ENCODE measurements around the gene SLC45A1. TPM values are rescaled to one million over a fixed set of nuclear protein-coding genes. Genes with fewer than 3 reads are reported as not detected.
A peak's percentile ranks its signal among the peaks of the same experiment; 100 is the strongest.

SLC45A1 gene
- total and polyA plus RNA-seq, 9 of the 15 experiments (the other 6 are each of a cell fraction or from before 2014, with no cell fraction given) = not detected

DNA sequence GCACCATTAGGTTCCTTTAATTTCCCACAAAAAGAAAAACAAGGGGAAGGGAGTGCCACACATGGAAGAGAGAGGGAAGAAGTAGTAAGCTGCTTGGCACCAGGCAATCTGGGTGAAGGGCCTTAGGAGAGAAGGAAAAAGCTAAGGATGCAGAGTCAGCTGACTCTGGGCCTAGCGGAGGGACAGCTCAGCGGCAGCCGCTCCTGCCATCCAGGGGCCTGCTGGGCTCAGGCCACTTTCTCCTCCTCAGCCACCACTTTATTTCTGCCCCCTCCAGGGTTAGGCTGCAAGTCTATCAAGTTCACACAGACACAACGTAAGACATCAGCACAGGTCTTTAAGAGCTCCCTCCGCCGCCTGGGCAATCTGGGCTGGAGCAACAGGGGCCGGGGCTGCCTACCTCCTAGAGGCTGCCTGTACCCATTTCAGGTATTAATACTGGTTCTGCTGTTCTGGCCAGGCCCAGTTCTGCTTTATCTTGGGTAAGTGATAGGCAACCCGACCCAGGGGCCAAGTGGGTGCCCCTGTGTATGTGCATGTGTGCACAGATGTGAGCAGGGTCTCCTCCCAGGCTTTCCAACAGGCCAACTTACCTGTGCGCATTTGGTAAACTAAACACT lies 53.6 kb downstream of the SLC45A1 start:
- in situ Hi-C loops (cut with MboI) (no loop called here), intact Hi-C loops (cut with micrococcal nuclease) (loop anchor here (10.0 kb wide), 2 partner anchors 73 to 353 kb away; no protein-coding TSS in a partner anchor)
- Histone ChIP-seq H3K27me3 (ENCODE audit: control insufficient read depth in 2 of 2, insufficient read depth in 2 of 2, low read length in 2 of 2) (no peaks in the 10 kb centered on the region), H3K4me1 (replicated peaks in 1 of 2; ENCODE audit: control insufficient read depth in 2 of 2, insufficient read depth in 2 of 2, low read length in 2 of 2) (no peaks in the 10 kb centered on the region), H4K20me1 (replicated peaks; ENCODE audit: control insufficient read depth, insufficient read depth, low read length) (peaks cover 4% of the 10 kb centered on the region; the same call in 1 of the 2 replicates), H3K9me1 (ENCODE audit: control insufficient read depth, insufficient read depth, low read length) (no peaks in the 10 kb centered on the region), H3K9ac (ENCODE audit: insufficient read depth in 1 of 2, low read depth in 2 of 2, low read length in 2 of 2) (peak overlapping the region in 1 of 2 experiments; percentile 38; a peak in 2 of 4 replicates), H3K4me2 (ENCODE audit: insufficient read depth, low read length) (no peak overlapping the region), H2AFZ (ENCODE audit: low read depth, low read length) (no peak overlapping the region), H3K4me3 (no peak overlapping the region), H3K79me2 (ENCODE audit: control insufficient read depth, insufficient read depth, low read length) (no peaks in the 10 kb centered on the region; the same call in 2 of the 3 replicates), H3K36me3 (ENCODE audit: control insufficient read depth, insufficient read depth, low read length) (peaks cover 12% of the 10 kb centered on the region), H3K9me3 (replicated peaks; ENCODE audit: control insufficient read depth, insufficient read depth, low read depth, low read length) (no peaks in the 10 kb centered on the region), H3K27ac (ENCODE audit: extremely low read depth, low read depth, low read length) (no peak overlapping the region)
- ChIA-PET POLR2A (interaction anchor here (0.6 to 1.1 kb wide), 5 partner anchors 13 to 486 kb away, joined by 3 to 4 read pairs (median 3); no protein-coding TSS in a partner anchor), CTCF (ENCODE audit: low intra/inter-chr PET ratio) (interaction anchor here (0.6 kb wide), 1 partner anchor 379 kb away, joined by 7 read pairs; no protein-coding TSS in a partner anchor)
- 75% methylated on average over 9 of the region's 9 CpGs for WGBS (ENCODE audit: insufficient coverage, low coverage, missing lambda C conversion rate)
- no peak for FAIRE-seq
- ATAC-seq = no peak
- no peak for DNase-seq (ENCODE audit: extremely low read depth in 1 of 4, low spot score in 3 of 4)
- TF ChIP-seq ZNF707 (CRISPR knock-in tag; conservative IDR thresholded peaks at IDR 0.05) (no peak), SIRT6 (IDR thresholded peaks at IDR 0.05; ENCODE audit: low read depth, low read length) (no peak), CAMTA2 (CRISPR knock-in tag; conservative IDR thresholded peaks at IDR 0.05) (no peak)
- TF ChIP-seq, protein P1, sequence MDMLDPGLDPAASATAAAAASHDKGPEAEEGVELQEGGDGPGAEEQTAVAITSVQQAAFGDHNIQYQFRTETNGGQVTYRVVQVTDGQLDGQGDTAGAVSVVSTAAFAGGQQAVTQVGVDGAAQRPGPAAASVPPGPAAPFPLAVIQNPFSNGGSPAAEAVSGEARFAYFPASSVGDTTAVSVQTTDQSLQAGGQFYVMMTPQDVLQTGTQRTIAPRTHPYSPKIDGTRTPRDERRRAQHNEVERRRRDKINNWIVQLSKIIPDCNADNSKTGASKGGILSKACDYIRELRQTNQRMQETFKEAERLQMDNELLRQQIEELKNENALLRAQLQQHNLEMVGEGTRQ (CRISPR knock-in tag; IDR thresholded peaks at IDR 0.05) = 0 out of 2 replicates have a peak, but pooled peaks have one; percentile 4
- BruUV-seq (replicated peaks) = no TSS peak

Data from K562 (cell line).